ENCODE data around the gene SH3BP2. TPM values are rescaled to one million over a fixed set of nuclear protein-coding genes. Genes with fewer than 3 reads are reported as not detected.
A peak's percentile ranks its signal among the peaks of the same experiment; 100 is the strongest.

The SH3BP2 gene
- total RNA-seq, 1 donor from 2014 or later = 85.3 TPM

- no peak for TF ChIP-seq CTCF (IDR thresholded peaks at IDR 0.05; ENCODE audit: partially characterized antibody, unreplicated experiment)
- peaks cover 41% of the 10 kb centered on the region for H3K4me1 Mint-ChIP-seq (ENCODE audit: low read depth, unreplicated experiment)
- no peaks in the 10 kb centered on the region for H3K27me3 Mint-ChIP-seq (ENCODE audit: unreplicated experiment)
- H3K4me3 Mint-ChIP-seq (ENCODE audit: unreplicated experiment) = peak overlapping the region; percentile 18
- H3K9me3 Mint-ChIP-seq (ENCODE audit: unreplicated experiment) = no peaks in the 10 kb centered on the region
- no peak for DNase-seq
- H3K36me3 Mint-ChIP-seq (ENCODE audit: unreplicated experiment) = no peaks in the 10 kb centered on the region
- H3K27ac Mint-ChIP-seq (ENCODE audit: unreplicated experiment) = peak overlapping the region; percentile 59
Measured at GRCh38 chr4:2860391-2861348, 67.8 kb downstream of the SH3BP2 start.

GRCh38 chr4:2861631-2862436 is 68.9 kb downstream of the SH3BP2 start:
- DNase-seq = no peak
- H3K27ac Mint-ChIP-seq (ENCODE audit: unreplicated experiment) = no peak overlapping the region
- TF ChIP-seq CTCF (IDR thresholded peaks at IDR 0.05; ENCODE audit: partially characterized antibody, unreplicated experiment) = no peak
- H3K9me3 Mint-ChIP-seq (ENCODE audit: unreplicated experiment) = peaks cover 3% of the 10 kb centered on the region
- no peaks in the 10 kb centered on the region for H3K36me3 Mint-ChIP-seq (ENCODE audit: unreplicated experiment)
- no peaks in the 10 kb centered on the region for H3K27me3 Mint-ChIP-seq (ENCODE audit: unreplicated experiment)
- peaks cover 47% of the 10 kb centered on the region for H3K4me1 Mint-ChIP-seq (ENCODE audit: low read depth, unreplicated experiment)
- H3K4me3 Mint-ChIP-seq (ENCODE audit: unreplicated experiment) = no peak overlapping the region

- no peak for DNase-seq
- Mint-ChIP-seq H3K4me1 (ENCODE audit: low read depth, unreplicated experiment) (peaks cover 53% of the 10 kb centered on the region), H3K36me3 (ENCODE audit: unreplicated experiment) (no peaks in the 10 kb centered on the region), H3K4me3 (ENCODE audit: unreplicated experiment) (no peak overlapping the region), H3K27ac (ENCODE audit: unreplicated experiment) (peak overlapping the region; percentile 11), H3K27me3 (ENCODE audit: unreplicated experiment) (no peaks in the 10 kb centered on the region), H3K9me3 (ENCODE audit: unreplicated experiment) (peaks cover 3% of the 10 kb centered on the region)
- no peak for TF ChIP-seq CTCF (IDR thresholded peaks at IDR 0.05; ENCODE audit: partially characterized antibody, unreplicated experiment)
Measured at GRCh38 chr4:2862528-2862927, 69.6 kb downstream of the SH3BP2 start.

GRCh38 chr4:2863649-2864048 is 70.8 kb downstream of the SH3BP2 start:
- DNase-seq = no peak
- H3K4me1 Mint-ChIP-seq (ENCODE audit: low read depth, unreplicated experiment) = peaks cover 59% of the 10 kb centered on the region
- peaks cover 4% of the 10 kb centered on the region for H3K9me3 Mint-ChIP-seq (ENCODE audit: unreplicated experiment)
- no peaks in the 10 kb centered on the region for H3K27me3 Mint-ChIP-seq (ENCODE audit: unreplicated experiment)
- TF ChIP-seq CTCF (IDR thresholded peaks at IDR 0.05; ENCODE audit: partially characterized antibody, unreplicated experiment) = no peak
- H3K27ac Mint-ChIP-seq (ENCODE audit: unreplicated experiment) = no peak overlapping the region
- no peak overlapping the region for H3K4me3 Mint-ChIP-seq (ENCODE audit: unreplicated experiment)
- no peaks in the 10 kb centered on the region for H3K36me3 Mint-ChIP-seq (ENCODE audit: unreplicated experiment)
